Adrenal gland (tissue), 12 donors: ENCODE results near the gene RUSC2. TPM values are rescaled to one million over a fixed set of nuclear protein-coding genes. Genes with fewer than 3 reads are reported as not detected.
"Not testable (repeated sequence)": the region's sequence is repeated elsewhere in the genome, so short reads cannot be mapped to it uniquely, and the experiment has no call there.

Experiments
- DNase-seq, 7 donors: peaks; one replicate each; pipeline ENCODE4 v3.0.0-alpha.2; 2019 to 2020
- H3K27ac ChIP-seq, 5 donors: fragments of 200-600 bp; sonication (generic) in 4 of 5; 1 replicate in 3 of 5; 2 replicates in 2 of 5; pipeline versions ENCODE4 v1.5.1 to v1.8.0; 2016 to 2020; ENCODE audit warnings: mild to moderate bottlenecking in 1 of 5
- H3K27me3 ChIP-seq: fragments of 200-600 bp; 2 replicates; pipeline ENCODE4 v1.8.0; 2021
- H3K36me3 ChIP-seq, 2 donors: fragments of 200-600 bp; replicated peaks in 1 of 2; 1 replicate in 1 of 2; 2 replicates in 1 of 2; pipeline versions ENCODE4 v1.5.1 to v1.8.0; 2018 to 2022
- H3K4me1 ChIP-seq, 2 donors: fragments of 200-600 bp; replicated peaks in 1 of 2; 1 replicate in 1 of 2; 2 replicates in 1 of 2; pipeline versions ENCODE4 v1.5.1 to v1.8.0; 2018 to 2021
- H3K4me3 ChIP-seq, 4 donors: fragments of 200-600 bp; sonication (generic) in 3 of 4; one replicate each; pipeline ENCODE4 v1.5.1; 2016 to 2018
- H3K9me3 ChIP-seq, 3 donors: fragments of 200-600 bp; sonication (generic) in 1 of 3; replicated peaks in 1 of 3; 1 replicate in 2 of 3; 2 replicates in 1 of 3; pipeline versions ENCODE4 v1.5.1 to v1.8.0; 2016 to 2021
- CTCF ChIP-seq, 6 experiments: fragments of 450-650 bp in 4 of 6; fragments of 200-600 bp in 2 of 6; sonication (generic) in 1 of 6; IDR thresholded peaks; 1 replicate in 5 of 6; 2 replicates in 1 of 6; pipeline versions ENCODE4 v1.5.1 to v1.8.0; 2016 to 2021; ENCODE audit warnings: antibody characterized with exemption in 6 of 6, mild to moderate bottlenecking in 2 of 6, moderate library complexity in 1 of 6
- POLR2A ChIP-seq, 2 donors: fragments of 450-650 bp; IDR thresholded peaks; one replicate each; pipeline ENCODE4 v1.6.1; 2017; ENCODE audit warnings: antibody characterized with exemption in 2 of 2, mild to moderate bottlenecking in 2 of 2, moderate library complexity in 1 of 2
- WGBS, 4 donors: extraction: QIAGEN DNeasy Blood & Tissue Kit in 2 of 4; methylation state at CpG; one replicate each; pipeline versions ENCODE4 v1.1.5 to v1.1.7; 2013 to 2017; 5-methylcytosine and 5-hydroxymethylcytosine counted together
- intact Hi-C, 2 donors: fragments of 100-400 bp; cut with DNase I; formaldehyde crosslinking; loops; one replicate each; pipeline versions ENCODE4 v1.14.1 to v1.15.0; 2022 to 2023
- polyA plus RNA-seq, 3 donors: library from polyadenylated mRNA; stranded (reverse); fragments of 200-250 nt in 2 of 3; fragments of 350-450 nt in 1 of 3; fragmentation: Illumina TruSeq in 1 of 3; extraction: RNeasy Lipid Tissue Mini Kit (QIAGEN cat#74804) in 1 of 3; gene quantifications; one replicate each; pipeline ENCODE4 v1.2.3, GENCODE V29; 2013 to 2014
- total RNA-seq, 9 donors: library from RNA; depleted of rRNA in 4 of 9; stranded (reverse); fragments of >200 nt in 4 of 9; fragments of 120-200 nt in 1 of 9; fragmentation: NEBNext Ultra II Directional in 1 of 9; extraction: Animal tissue kit (Norgen Biotek cat#: 25700) in 1 of 9; gene quantifications; one replicate each; pipeline versions ENCODE4 v1.1.0 to v1.2.4, GENCODE V29; 2013 to 2023
- donor health status: healthy with polysubstance abuse.
- donor health status: Bipolar disorder and iron deficiency.
- donor health status: DM: yes; HTN: yes; CAD: no.
- donor health status: DM: no; HTN: no; CAD: no.
- donor health status: DM: no; HTN: no; CAD: no.
- donor health status: DM: yes; HTN: yes; CAD: no.

RUSC2 gene
- total and polyA plus RNA-seq, 12 donors, result 5.9 to 66.8 (median 31.2) TPM

GRCh38 chr9:35470340-35470739 lies 19.6 kb upstream of the RUSC2 start:
- intact Hi-C loops, result no loop called here
- Histone ChIP-seq H3K36me3 (no peaks in the 10 kb centered on the region), H3K27ac (no peak overlapping the region), H3K27me3 (no peaks in the 10 kb centered on the region), H3K9me3 (no peaks in the 10 kb centered on the region), H3K4me3 (no peak overlapping the region), H3K4me1 (no peaks in the 10 kb centered on the region)
- no peak for DNase-seq
- TF ChIP-seq POLR2A (IDR thresholded peaks at IDR 0.05), result no peak
- no peak for TF ChIP-seq CTCF (IDR thresholded peaks at IDR 0.05)
- WGBS, 4 donors, result 72 to 95% (median 80%) methylated on average over 1 of the region's 1 CpG

DNA sequence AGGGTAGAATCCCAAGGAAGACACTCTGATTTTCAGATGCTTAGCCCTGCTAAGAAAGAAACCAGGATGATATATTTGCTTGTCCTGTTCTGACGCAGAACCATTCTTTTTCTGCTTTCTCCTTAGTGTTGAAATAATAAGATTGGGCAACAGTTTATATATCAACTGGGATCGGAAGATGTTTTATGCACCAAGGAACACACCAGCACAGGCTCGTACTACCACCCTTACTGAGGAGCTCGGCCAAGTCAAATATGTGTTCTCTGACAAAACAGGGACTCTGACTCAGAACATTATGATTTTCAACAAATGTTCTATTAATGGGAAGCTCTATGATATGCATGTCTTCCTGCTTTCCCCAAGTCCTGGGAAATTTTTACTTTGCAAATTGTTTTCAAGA lies 19.0 kb upstream of the RUSC2 start:
- DNase-seq, result peak in 1 of 7 donors; percentile 37
- Histone ChIP-seq H3K27ac (peak overlapping the region in 1 of 5 donors; percentile 63), H3K36me3 (no peaks in the 10 kb centered on the region), H3K4me3 (no peak overlapping the region), H3K27me3 (no peaks in the 10 kb centered on the region), H3K4me1 (no peaks in the 10 kb centered on the region), H3K9me3 (no peaks in the 10 kb centered on the region)
- TF ChIP-seq CTCF (IDR thresholded peaks at IDR 0.05) (no peak), POLR2A (IDR thresholded peaks at IDR 0.05) (no peak)
- intact Hi-C loops, result no loop called here
- WGBS, 4 donors, result 67 to 71% (median 69%) methylated on average over 4 of the region's 4 CpGs

DNA sequence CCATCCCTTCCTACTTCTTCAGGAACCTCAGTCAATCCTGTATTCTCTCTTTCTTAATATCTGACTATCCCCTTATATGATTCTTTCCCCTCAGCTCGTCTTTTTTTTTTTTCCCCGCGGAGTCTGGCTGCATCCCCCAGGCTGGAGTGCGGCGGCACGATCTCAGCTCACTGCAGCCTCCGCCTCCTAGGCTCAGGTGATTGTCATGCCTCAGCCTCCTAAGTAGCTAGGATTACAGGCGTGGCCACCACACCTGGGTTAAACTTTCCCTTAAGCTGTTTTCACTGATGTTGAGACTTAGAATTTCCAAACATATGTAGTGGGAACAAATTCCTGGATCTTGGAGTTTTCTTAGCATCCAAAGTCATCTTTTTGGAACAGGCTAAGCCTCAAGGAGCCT lies 13.3 kb upstream of the RUSC2 start:
- no peak for DNase-seq
- Histone ChIP-seq H3K27ac (no peak overlapping the region), H3K4me1 (no peaks in the 10 kb centered on the region), H3K27me3 (no peaks in the 10 kb centered on the region), H3K9me3 (no peaks in the 10 kb centered on the region), H3K4me3 (no peak overlapping the region), H3K36me3 (no peaks in the 10 kb centered on the region)
- intact Hi-C loops, result loop anchor here (2.0 to 5.0 kb wide), 3 partner anchors 214 to 360 kb away; partner anchors contain the start of gene ATOSB (in 1 of the 2)
- TF ChIP-seq CTCF (IDR thresholded peaks at IDR 0.05) (no peak), POLR2A (IDR thresholded peaks at IDR 0.05) (no peak)
- WGBS, 4 donors, result 79 to 85% (median 80%) methylated on average over 8 of the region's 8 CpGs

- DNase-seq, result peak; percentile 61 to 84 (median 72)
- H3K4me1 ChIP-seq, H3K36me3 ChIP-seq: not testable (repeated sequence)
These were observed 12.6 kb upstream of the RUSC2 start for GRCh38 chr9:35477211-35477855.

More at GRCh38 chr9:35477211-35477855, 12.6 kb upstream of the RUSC2 start:
- intact Hi-C loops, result loop anchor here (2.0 to 5.0 kb wide), 3 partner anchors 215 to 361 kb away; partner anchors contain the start of gene ATOSB (in 1 of the 2)
- peak; percentile 70 to 92 (median 90) for TF ChIP-seq CTCF (IDR thresholded peaks at IDR 0.05)
- 19 to 29% (median 25%) methylated on average over 4 to 5 of the region's 5 CpGs for WGBS, 4 donors
- H3K27ac ChIP-seq, H3K4me3 ChIP-seq, H3K27me3 ChIP-seq, H3K9me3 ChIP-seq: not testable (repeated sequence)
